ELR (cell line): ENCODE measurements around the gene CDK18.
"Not testable (repeated sequence)": the region's sequence is repeated elsewhere in the genome, so short reads cannot be mapped to it uniquely, and the experiment has no call there.

Source experiments
- DNase-seq: peaks from one replicate; pipeline ENCODE4 v3.0.0-alpha.2; 2015; ENCODE audit warnings: low read depth

CDK18 gene

DNA sequence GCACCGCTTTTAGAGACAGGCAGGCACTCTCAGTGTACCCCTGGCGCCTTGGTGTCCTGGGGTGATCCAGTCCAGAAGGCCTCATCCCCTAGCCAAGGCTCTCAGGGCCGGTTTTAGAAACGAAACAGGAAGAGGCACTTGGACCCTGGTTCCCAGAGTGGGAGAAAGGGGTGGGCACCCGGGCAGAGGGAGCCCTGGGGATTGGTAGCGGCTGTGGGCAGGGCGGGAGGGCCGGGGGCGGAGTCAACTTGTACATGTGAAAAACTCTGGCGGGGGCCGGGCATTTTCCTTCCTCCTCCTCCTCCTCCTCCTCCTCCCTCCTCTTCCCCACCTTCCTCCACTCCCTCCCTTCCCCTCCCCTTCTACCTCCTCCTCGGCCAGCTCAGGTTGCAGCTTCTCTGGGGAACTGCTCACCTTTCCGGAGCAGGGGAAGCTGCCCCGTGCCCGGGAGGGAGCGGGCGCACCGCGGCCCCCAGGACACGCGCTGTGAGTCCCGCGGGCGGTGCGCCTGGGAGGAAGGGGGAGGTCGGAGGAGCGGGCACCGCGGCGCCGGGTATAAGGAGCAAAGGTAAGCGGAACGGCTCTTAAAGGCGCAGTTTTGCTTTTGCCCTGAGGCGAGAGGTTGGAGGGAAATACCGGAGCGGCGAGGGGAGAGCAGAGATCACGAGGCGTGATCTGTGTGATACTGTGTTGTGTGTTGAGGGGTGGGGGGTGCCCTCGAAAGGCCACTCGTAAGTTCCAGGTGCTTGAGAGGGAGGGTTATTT is at the start of gene CDK18:
Gene CDK18, plus strand, starts transcription at position 359 of the 765 bp plus-strand sequence. CDS start 18,499 bp downstream, outside the sequence.
- peak; percentile 18 for DNase-seq

DNA sequence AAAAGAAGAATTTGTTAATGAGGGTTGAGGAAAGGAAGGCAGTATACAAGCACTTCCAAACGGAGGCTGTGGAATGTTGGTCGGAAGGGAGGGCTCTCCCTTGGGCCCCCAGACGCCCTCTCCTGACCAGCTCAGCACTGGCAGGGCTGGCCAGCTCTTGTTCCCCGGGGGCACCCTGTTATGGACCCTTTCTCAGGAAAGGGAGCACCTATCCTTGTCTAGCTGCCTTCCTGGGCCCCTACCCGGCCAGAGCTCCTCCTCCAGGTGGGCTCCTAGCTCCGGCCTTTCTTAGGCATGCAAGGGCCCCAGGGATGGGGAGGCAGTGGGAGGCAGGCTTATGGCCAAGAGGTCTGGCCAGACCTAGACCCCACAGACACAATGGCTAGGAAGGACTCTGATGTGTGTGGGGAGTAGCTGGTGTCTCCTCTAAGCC is 49.5 kb upstream of the CDK18 start:
- no peak for DNase-seq

DNA sequence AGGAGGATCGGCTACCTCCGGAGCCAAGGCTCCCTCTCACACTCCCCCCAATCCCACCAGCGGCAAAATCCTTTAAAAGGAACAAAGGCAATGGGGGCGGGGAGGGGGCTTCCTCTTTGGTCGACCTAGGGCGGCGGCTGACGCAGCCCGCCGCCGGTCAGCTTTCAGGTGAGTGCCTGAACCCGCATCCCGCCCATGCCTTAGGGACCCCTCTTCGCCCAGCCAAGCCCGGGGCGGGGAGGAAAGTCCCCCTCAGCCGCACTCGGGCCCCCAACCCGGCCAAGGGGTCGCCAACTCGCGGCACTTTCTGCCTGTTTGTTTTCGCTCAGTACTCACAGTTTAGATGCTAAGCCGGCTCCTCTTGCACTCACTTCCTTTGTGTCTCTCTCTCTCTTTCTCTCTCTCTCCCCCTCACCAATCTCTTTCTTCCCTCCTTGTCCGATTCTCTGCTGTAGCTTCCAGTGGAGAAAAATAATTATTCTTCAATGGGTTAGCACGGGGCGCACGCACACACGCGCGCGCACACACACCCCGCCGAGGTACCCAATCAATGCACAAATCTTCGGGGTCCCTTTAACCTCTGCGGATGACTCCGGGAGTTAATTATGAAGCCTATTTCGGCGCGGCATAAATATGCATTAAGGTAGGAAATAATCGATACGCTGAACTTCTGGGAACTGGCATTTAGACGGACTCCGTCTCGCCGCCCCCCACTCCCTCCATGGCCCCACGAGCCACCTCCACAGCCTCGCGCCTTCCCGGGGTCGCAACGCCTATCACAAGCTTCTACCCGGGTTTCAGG is 48.7 kb upstream of the CDK18 start, which contains the start of gene BLACAT1:
Gene BLACAT1, minus strand, starts transcription at position 465 of the 802 bp plus-strand sequence.
- DNase-seq: no peak

DNA sequence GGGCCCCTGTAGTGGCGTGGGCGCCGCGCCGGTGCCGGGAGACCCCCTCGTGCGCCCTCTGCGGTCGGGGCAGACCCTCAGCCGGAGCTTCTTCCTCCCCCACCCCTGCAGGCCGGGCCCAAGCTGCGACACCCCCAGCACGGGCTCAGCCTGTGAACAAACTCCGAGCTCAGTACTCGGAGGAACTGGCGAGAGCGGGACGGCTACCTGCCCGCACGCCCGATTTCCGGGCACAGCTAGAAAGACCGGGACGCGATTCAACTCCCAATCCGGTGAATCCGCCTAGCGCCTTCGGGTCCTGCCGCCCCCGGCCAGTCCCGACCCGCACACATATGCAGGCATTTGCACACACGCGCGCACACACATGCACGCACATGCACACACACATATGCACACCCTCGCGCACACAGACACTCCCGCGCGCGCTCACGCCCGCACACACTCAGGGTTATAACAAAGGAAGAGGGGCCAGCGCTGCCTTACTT is 48.0 kb upstream of the CDK18 start:
- DNase-seq: no peak

DNA sequence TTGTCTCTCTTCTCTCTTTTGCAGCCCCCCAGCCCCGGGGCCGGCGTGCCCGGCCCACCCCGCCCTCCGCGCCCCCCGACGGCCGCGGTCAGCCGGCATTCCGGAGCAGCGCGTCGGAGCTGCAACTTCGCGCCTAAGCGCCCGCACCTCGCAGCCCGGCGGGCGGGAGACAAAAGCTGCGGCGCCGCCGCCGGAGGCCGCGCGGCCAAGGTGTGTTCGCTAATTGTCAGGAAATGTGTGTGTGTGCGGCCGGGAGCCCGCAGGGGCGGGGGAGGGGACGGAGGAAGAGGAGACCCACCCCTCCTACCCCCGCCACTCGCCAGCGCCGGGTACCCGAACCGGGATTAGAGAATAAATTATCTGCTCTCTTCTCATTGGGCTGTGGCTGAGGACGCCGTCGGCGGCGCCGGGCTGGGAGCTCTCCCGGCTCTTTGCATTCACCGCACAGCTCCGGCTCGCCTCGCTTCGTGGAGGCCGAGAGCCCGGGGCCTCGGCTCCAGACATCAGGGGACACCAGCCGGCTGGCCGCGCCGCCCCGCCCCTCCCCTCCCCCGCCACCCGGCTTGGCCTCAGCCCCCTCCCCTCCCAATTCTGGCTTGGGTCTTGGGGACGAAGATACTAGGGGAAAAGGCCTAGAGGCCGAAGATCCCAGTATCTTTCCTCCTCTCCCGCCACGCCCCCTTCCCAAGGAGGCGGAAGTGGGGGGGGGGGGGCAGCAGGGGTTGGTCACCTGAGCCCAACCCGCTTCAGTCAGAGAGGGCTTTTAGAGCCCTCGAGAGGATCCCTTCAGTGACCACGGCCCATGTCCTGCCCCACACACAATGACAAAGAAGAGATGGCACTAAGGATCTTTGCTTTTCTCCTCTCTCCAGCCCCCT is 47.4 kb upstream of the CDK18 start:
- DNase-seq: no peak

DNA sequence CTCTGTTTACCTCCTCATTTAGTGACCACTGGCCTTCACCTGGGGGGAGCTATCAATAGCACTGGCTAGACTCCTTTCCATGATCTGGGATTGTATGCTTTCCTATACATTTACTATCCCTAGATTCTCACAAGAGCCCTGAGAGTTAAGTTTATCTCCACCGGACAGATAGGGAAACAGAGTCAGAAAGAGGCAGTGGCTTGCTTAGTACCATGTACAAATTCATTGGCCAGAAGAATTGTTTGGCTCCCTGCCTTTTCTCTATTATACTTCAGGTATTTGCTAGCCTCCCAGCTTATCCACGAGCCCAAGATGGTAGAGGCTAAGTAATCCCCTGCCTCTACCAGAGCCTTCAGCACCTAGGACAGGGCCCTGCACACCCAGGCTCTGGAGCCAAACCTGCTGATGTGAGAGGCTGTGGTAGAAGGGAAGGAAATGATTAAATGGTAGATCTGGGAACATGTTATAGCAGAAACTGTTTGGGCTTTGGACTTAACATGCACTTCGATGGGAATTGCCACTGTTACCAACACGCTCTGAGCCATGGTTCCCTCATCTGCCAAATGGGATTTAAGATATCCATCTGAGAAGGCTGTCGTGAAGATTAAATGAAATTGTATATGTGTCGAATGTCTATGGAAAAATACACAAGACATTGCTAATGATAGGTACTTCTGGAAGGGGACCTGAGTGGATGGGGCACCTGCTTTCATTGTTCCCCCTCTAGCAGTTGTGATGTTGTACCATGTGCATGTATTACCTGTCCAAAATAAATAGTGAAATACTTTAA is 45.5 kb upstream of the CDK18 start:
- DNase-seq: peak; percentile 52

DNA sequence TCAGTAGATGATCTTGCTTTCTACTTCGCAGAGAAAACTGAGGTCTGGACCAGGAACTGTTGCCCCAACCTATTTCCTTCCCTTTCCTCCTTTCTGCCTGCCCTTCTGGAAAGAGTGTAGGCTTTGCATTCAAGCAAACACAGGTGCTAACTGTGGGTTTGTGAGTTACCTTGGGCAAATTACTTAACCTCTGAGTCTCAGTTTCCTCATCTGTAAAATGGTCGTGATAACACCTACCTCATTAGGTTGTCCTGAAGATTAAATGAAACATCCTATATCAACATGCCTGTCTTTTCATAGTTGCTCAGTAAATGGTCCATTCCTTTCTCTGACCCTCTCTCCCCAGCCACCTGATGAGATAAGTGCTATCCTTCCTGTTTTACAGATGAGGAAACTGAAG is 39.1 kb upstream of the CDK18 start:
- no peak for DNase-seq

DNA sequence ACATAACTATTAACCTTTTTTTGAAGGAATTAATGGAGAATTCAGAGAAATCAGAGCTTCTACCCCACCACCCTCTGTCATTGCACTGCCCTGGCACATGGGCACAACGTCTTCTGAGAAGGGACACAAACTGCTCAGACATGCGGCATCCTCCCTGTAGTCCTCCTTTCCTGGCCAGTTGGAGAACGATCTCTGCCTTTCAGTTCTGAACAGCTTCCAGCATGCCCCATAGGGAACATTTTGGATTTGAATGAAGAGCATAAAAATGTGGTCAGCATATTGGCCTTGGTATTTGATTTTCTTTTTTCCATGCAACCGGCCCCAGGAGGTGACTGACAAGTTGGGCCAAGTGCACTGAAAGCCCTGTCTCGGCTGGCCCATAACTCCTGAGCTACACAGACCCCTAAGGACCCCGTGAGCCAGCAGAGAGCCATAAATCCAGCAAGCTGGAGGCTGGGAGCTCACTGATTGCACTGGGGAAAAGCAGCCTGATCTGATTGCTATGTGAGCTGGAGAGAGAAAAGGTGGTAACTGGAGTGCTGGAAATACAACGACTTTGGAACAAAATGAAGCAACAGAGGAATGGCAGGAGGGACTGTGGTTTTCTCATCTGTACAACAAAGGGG is 37.8 kb upstream of the CDK18 start:
- DNase-seq: no peak

DNA sequence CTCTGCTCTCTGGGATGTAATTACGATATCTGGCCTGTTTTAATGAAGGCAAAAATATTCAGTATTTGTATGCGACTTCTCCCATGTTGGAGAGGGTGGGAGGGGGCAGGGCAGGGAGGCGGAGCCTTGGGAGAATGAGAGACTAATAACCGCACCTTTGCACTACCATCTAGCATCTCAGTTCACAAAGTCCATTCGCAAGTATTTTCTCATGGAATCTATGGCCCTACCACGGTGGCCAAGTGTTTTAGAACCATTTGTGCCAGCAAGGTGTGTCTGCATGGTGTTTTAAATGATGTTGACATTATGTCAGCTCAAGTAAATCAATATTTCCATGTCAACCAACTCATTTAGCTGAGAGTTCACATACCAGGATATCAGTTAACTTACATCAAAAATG is 34.3 kb upstream of the CDK18 start:
- DNase-seq: no peak

DNA sequence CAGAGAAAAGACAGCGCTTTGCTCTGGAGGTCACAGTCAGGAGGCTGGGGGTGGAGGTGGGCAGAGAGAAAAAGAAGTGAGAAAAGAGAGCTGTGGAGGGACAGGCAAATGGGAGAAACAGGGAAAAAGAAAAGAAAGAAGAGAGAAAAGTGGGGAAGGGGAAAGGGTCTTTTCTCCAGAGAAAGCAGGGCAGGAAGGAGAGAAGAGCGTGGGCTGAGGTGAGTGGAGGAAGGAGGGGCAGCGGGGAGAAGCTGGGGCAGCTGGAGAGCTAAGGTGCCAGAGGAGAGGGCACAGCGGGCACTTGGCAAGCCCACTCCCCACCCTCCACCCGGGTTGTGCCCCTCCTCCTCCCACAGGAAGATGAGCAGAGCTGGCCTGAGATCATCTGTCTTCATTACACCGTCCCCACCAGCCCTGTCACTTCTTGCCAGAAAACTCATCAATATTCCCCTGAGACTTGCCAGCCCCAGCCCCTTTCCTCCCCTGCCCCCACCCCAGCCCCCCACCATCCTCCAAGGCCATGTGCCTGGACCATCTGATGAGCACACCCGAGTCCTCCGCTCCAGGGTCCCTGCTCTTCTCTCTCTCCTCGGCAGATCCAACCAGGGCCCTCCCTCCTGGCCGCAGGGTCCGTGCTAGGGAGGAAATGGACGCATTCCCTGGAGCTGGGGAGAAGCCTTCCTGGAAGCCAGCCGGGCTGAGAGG is 31.6 kb upstream of the CDK18 start:
- no peak for DNase-seq

DNA sequence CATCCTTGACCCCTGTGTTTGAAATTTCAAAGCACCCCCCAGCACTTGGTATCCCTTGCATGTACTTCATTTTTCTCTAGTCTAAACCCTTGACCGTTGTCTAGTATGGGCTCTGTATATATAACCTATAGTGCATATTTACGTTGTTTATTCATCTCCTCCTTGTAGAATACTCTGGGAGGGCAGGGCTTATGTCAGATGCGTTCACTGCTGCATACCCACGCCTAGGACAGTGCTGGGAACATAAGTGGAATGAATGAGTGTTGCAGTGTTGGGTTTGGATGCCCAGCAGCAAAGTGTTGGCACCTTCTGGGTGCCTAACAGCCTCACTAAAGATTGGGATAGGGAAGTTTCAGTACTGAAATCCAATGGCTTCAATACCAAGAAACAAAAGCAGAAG is 31.0 kb upstream of the CDK18 start:
- no peak for DNase-seq

DNA sequence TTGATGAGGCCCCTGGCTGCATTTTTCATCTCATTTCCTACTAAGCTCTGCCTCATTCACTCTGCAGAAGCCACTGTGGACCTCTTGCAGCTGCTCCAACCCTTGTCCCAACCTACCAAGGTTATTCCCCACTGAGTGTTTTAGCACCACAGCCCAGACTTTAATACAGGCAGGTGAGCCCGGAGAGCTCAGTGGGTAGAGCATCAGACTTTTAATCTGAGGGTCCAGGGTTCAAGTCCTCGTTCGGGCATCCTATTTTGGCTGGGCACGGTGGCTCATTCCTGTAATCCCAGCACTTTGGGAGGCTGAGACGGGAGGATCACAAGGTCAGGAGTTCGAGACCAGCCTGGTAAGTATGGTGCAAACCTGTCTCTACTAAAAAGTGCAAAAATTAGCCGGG is 30.5 kb upstream of the CDK18 start:
- DNase-seq: no peak

DNA sequence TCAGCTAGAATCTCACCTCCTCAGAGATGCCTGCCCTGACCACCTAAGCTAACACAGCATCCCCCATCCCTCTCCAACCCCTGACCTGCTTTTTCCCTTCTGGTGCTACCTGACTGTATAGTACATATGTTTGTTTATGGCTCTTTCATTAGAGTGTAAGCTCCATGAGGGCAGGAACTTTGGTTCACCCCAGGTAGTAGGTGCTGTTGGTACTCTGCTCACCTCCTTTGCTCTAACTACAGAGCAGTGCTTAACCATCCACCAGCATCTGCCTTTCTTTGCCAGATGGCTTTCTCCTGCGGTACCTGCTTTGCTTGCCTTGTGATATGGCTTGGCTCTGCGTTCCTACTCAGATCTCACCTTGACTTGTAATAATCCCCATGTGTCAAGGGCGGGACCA is 29.9 kb upstream of the CDK18 start:
- no peak for DNase-seq

DNA sequence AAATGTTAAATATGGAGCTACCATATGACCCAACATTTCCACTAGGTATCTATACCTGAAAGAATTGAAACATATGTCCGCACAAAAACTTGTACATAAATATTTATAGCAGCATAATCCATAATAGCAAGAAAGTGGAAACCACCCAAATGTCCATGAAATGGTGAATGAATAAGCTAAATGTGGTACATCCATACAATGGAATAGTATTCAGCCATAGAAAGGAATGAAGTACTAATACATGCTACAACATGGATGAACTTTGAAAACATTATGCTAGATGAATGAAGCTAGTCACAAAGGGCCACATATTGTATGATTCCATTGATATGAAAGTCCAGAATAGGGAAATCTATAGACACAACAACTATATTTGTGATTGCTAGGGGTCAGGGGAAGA is 28.6 kb upstream of the CDK18 start:
- DNase-seq: no peak

DNA sequence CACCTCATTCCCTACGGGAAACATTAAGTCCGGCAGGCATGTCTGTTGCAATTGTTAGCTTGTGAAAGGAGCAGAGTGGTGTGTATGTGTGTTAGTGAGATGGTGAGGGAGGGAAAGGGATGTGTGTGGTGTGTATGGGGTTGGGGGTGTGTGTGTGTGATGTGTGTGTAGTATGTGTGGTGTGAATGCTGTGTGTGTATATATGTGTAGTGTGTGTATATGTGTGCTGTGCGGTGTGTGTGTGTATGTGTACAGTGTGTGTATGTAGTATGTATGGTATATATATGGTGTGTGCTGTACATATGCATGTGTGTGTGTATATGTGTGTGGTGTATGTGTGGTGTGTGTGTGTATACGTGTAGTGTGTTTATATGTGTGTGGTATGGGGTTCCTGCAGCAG is 27.8 kb upstream of the CDK18 start:
- DNase-seq: no peak

DNA sequence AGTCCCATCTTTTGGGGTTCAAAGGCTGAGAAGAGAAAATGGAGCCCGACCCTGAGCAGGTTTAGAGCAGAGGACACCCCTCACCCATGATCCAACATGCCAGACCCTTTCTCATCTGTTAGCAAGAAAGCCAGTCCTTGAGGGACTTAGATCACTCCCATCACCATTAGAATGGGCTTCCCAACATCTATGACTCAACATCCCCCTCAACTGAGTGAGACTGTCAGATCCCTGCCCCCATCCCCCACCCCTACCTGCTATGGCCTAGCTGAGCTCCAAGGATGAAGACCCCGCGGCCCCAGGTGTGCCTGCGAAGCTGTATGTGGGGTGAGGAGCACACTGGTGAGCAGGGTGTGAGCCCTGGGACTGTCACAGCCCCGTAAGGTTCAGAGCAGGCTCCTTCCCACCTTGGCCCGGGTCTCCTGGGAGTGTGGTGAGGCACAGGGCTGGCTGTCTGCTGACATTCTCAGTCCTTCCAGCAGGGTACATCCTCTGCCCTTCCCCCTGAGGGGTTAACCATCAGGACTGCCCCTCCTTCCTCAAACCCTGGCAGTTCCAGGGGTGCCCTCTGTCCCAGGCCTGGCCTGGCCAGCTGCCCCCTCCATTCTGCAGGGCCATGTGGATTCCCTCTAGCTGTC is 27.2 kb upstream of the CDK18 start:
- DNase-seq: no peak

DNA sequence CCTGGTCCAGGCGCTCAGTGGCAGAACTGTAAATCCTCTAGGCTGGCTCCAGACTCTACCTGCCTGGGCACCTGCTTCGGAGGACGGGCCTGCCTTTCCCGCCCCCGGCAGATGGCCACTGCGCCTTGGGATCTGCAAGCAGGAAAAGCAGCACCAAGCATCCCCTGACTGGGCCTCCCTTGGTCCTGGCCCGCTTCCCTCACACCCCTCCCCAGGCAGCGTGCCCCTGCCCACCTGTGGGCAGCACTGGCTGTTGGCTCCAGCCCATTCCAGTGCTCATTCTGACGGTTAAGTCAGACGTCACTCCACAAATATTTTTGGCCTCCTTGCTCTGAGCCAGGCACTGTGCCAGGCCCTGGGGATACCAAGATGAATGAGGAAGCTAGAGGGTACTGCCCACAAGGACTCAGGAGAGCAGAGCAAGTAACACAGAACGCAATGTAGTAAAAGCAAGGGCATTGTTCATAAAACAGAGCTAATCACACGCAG is 26.7 kb upstream of the CDK18 start:
- DNase-seq: peak; percentile 56

DNA sequence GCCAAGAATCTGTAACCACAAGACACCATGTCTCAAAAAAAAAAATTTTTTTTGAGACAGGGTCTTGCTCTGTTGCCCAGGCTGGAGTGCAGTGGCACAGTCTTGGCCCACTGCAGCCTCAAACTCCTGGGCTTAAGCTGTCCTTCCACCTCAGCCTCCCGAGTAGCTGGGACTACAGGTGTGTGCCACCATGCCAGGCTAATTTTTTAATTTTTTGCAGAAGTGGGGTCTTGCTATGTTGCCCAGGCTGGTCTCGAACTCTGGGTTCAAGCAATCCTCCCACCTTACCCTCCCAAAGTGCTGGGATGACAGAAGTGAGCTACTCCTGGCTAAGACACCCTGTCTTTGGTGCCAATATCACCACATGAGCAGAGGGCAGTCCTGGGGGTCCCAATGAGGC is 25.5 kb upstream of the CDK18 start:
- not testable (repeated sequence) for DNase-seq

DNA sequence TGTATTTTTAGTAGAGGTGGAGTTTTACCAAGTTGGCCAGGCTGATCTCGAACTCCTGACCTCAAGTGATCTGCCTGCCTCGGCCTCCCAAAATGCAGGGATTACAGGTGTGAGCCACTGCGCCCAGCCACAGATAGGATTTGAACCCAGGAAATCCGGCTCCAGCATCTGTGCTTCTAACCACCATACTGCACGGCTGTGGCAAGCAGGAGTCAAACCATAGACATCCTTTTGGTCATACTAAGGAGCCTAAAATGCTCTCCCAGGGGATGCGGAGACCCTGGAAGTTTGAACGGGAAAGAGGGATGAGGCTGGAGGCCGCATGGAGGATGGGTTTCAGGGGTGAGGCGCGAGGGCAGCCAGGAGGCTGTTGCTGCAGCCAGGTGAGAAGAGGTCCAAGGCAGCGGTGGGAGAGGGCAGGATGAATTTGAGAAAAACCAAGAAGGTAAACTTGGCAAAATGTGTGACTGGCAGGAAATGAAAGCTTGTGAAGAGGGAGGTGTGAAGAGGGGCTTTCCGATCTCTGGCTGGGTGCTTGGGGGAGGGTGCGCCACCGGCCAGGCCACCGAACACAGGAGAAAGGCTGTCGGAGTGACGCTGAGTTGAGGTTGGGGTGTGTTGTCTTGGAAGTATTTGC is 24.0 kb upstream of the CDK18 start:
- no peak for DNase-seq
